Adipocyte (in vitro differentiated cells): ENCODE data around the gene PLK5.

Experiments
- DNase-seq: peaks from one replicate; pipeline ENCODE4 v3.0.0-alpha.2; 2015; ENCODE audit warnings: low read depth
- H3K27me3 ChIP-seq: replicated peaks from 2 replicates; pipeline ENCODE4 v1.7.0; 2013; ENCODE audit warnings: mild to moderate bottlenecking, low read length, moderate library complexity; ENCODE audit not compliant: control insufficient read depth, insufficient read depth
- H3K36me3 ChIP-seq: 2 replicates; pipeline ENCODE4 v1.7.0; 2013; ENCODE audit warnings: low read length, mild to moderate bottlenecking, moderate library complexity; ENCODE audit not compliant: control insufficient read depth, insufficient read depth, severe bottlenecking
- H3K4me1 ChIP-seq: 2 replicates; pipeline ENCODE4 v1.7.0; 2013; ENCODE audit warnings: mild to moderate bottlenecking, low read length, moderate library complexity; ENCODE audit not compliant: control insufficient read depth, insufficient read depth
- H3K4me3 ChIP-seq: 2 replicates; pipeline ENCODE4 v1.7.0; 2013; ENCODE audit warnings: mild to moderate bottlenecking, low read length, moderate library complexity
- H3K9ac ChIP-seq: 2 replicates; pipeline ENCODE4 v1.7.0; 2013; ENCODE audit warnings: mild to moderate bottlenecking, low read length, moderate library complexity
- H3K9me3 ChIP-seq: 2 replicates; pipeline ENCODE4 v1.7.0; 2013; ENCODE audit warnings: mild to moderate bottlenecking, low read length, moderate library complexity; ENCODE audit not compliant: control insufficient read depth

PLK5 gene

DNA sequence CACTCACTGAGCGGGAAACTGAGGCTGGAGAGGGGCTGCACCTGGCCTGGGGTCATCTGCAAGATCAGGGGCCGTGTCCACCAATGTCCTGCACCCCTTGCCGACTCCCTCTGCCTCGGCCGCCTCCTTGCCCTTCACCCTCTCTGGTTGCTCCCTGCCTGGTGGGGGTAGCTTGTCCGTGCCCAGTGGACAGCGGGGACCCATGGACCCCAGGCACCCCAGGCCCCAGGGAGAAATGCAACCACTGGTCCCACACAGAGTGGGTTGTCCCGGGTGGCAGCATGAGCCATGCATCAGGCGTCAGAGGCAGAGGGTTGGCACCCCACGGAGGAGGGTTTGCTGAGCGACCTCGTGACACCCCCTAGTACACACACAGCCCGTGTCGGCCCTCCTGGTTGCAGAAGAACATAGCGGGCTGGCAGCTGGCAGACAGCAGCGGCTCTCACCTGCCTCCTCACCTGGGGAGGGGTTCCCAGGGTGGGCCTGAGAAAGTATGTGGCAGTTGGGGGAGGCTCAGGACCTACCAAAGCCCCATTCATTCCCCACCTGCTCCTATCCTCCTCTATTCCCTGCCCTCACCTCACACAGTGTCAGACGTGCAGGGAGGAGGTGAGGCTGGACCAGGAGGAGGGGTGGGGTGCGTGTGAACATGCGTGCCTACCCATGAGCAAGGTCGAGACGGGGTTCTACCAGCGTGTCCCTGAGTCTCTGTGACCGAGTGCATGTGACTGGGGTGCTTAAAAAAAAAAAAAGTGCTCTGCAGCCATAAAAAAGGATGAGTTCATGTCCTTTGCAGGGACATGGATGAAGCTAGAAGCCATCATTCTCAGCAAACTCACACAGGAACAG is 19.7 kb upstream of the PLK5 start:
- no peak overlapping the region for H3K4me3 ChIP-seq
- H3K36me3 ChIP-seq = no peaks in the 10 kb centered on the region
- H3K9ac ChIP-seq = no peak overlapping the region
- H3K27me3 ChIP-seq = peaks cover 23% of the 10 kb centered on the region
- no peak for DNase-seq
- H3K4me1 ChIP-seq = peaks cover 4% of the 10 kb centered on the region
- no peaks in the 10 kb centered on the region for H3K9me3 ChIP-seq

DNA sequence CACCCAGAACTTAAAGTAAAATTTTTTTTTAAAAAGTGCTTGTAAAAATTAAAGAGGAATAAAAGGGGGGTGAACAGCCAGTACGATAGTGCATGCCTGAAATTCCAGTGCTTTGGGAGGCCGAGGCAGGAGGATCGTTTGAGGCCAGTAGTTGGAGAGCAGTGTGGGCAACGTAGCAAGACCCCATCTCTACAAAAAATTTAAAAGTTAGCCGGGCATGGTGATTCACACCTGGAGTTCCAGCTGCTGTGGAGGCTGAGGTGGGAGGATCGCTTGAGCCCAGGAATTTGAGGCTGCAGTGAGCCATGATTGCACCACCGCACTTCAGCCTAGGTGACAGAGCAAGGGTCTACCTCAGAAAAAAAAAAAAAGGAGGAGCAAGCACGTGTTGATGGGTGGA is 18.9 kb upstream of the PLK5 start:
- DNase-seq = no peak
- peaks cover 4% of the 10 kb centered on the region for H3K4me1 ChIP-seq
- no peaks in the 10 kb centered on the region for H3K9me3 ChIP-seq
- H3K36me3 ChIP-seq = no peaks in the 10 kb centered on the region
- H3K9ac ChIP-seq = no peak overlapping the region
- no peak overlapping the region for H3K4me3 ChIP-seq
- peaks cover 23% of the 10 kb centered on the region for H3K27me3 ChIP-seq

DNA sequence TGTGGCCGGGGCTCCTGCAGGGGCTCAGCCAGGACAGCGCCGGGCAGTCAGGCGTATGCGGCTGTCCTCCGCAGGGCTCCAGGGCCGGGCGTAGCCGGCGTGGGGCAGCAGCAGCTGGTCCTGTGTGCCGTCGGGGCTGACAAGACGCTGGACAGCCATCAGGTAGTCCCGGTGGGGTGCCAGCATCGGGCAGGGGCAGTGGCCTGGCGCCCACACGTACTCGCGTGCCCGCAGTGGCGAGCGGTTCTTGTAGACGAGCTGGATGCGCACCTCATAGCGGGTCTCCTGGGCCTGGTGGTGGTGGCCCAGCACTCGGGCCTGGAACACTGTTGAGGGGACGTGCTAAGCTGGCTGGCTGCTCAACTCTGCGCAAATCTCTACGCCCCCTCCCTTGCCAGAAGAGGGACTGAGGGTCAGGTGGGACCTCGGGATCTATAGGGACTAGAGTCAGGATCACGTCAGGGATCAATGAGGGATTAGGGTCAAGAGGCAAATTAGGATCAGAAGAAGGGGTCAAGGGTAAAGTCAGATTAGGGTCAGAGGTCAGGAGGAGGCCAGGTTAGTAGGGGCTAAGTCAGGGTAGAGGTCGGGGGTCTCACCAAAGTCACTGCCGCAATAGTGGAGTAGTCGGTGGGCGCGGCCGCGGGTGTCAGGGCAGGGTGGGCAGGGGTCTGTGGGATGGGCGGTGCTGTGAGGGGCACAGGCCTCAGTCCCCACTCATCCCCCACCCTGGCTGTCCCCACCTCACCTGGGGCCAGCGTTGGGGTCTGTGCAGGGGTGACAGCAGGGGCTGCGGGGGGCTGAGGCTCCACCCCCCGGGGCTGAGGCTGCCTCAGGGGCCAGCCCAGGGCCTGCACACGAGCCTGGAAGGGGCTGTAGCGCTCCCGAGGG is 17.6 kb upstream of the PLK5 start:
- Histone ChIP-seq H3K9ac (no peak overlapping the region), H3K4me3 (no peak overlapping the region), H3K27me3 (peaks cover 23% of the 10 kb centered on the region), H3K36me3 (no peaks in the 10 kb centered on the region), H3K4me1 (peaks cover 4% of the 10 kb centered on the region), H3K9me3 (no peaks in the 10 kb centered on the region)
- no peak for DNase-seq

DNA sequence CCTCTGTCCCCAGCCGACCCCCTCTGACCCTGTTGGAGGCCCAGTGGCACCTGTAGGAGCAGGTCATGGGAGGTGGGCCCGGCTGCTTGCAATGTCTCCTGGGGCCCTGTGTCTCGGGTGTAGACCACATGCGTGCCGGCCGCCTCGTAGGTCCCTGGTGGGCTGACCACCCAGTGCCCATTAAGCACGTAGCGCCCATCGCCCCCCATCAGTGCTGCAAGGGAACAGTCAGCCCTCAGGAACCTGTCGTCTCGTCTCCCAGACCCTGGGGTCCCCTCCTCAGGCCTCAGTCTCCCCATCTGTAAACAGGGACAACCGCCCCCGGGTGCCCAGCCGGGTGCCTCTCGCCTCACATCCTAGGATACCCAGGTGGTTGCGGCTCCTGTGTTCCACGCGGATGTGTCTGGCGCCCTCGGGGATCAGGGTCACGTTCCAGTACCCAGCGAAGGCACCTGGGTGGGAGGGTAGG is 16.7 kb upstream of the PLK5 start:
- no peaks in the 10 kb centered on the region for H3K9me3 ChIP-seq
- H3K4me1 ChIP-seq = peaks cover 4% of the 10 kb centered on the region
- peak overlapping the region; percentile 80 for H3K4me3 ChIP-seq
- no peak overlapping the region for H3K9ac ChIP-seq
- no peak for DNase-seq
- peaks cover 23% of the 10 kb centered on the region for H3K27me3 ChIP-seq
- H3K36me3 ChIP-seq = no peaks in the 10 kb centered on the region

DNA sequence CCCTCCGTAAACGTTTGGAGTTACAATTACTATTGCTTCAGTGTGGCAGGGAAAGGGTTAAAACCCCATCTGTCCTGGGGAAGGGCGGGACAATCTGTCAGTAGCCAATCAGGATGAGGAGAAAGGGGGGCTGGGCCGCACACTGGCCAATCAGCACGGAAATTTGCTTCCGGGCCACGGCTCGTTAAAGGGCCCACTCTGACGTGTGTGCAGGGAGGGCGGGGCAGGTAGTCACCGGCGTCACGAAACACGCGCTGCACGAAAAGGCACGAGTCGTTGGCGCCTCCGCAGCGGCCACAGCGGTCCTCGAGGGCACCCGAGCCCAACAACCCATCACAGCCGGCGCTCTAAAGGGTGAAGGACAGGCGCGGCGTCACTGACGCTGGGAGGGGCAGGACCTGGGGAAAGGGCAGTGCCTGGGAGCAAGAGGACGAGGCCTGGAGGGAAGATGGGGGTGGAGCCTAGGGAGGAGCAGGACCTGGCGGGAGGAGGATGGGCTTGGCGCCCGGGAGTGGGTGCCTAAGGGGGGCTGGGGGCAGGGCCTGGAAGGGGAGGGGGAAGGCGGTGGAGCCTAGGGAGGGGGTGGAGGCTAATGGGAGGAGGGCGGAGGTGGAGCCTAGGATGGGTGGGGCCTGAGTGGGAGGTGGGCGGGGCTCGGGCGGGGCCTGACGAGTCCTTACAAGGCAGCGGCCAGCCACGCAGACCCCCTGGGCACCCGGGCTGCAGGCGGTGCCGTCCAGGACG is 15.9 kb upstream of the PLK5 start:
- peaks cover 6% of the 10 kb centered on the region for H3K4me1 ChIP-seq
- peaks cover 18% of the 10 kb centered on the region for H3K27me3 ChIP-seq
- DNase-seq = peak; percentile 98
- H3K36me3 ChIP-seq = no peaks in the 10 kb centered on the region
- peak overlapping the region; percentile 81 for H3K9ac ChIP-seq
- no peaks in the 10 kb centered on the region for H3K9me3 ChIP-seq
- peak overlapping the region; percentile 80 for H3K4me3 ChIP-seq

DNA sequence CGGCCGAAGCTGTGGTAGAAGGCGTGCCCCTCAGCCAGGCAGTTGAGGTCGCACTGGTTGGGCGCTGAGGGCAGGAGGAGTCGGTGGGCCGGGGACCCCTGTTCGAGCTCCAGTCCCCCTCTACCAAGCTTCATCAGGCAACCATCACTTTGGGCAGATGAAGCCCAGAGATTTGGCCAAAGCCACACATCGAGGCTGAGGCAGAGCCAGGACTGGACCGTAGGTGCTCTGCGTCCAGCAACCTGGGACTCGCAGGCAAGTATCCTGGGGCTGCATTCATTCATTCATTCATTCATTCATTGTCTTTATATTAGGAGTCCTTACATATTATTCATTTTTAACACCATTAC is 15.4 kb upstream of the PLK5 start:
- peak overlapping the region; percentile 61 for H3K4me3 ChIP-seq
- H3K9ac ChIP-seq = no peak overlapping the region
- H3K36me3 ChIP-seq = no peaks in the 10 kb centered on the region
- DNase-seq = no peak
- H3K9me3 ChIP-seq = no peaks in the 10 kb centered on the region
- H3K27me3 ChIP-seq = peaks cover 12% of the 10 kb centered on the region
- H3K4me1 ChIP-seq = peaks cover 3% of the 10 kb centered on the region

DNA sequence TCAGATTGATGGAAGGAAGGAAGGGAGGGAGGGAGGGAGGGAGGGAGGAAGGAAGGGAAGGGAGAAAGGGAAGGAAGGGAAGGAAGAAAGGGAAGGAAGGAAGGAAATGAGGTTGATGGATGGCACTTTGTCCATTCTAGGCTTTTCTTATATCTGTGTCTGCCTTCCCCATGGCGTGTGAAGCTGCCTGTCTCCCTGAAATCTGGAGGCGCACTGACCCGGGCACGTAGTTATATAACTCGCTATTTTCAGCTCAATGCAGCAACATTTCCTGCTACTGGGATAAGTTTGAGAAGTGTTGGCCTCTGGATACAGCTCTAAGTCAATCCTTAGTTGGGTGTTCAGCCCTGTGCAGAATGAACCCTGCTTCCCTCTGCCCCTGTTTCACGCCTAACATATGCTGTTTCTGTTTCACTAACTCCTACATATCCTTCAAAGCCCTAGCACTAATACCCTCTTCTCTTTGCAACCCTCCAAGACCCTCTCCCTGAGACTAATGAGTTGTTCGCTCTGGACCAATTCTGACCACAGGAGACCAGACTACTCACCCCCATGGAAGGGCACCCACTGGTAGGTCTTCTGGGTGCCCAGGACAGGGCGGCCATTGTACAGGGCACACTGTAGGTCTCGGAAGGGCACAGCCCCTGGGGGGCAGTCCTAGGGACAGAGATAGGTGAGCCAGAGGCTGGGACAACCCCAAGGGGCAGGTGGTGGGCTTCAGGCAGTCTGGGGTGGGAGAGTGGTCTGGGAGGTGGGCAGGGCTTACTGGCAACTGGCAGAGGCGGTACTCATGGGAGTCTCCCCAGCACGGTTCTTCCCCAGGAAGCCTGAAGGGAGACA is 14.1 kb upstream of the PLK5 start:
- DNase-seq = no peak
- no peak overlapping the region for H3K4me3 ChIP-seq
- H3K36me3 ChIP-seq = no peaks in the 10 kb centered on the region
- H3K9ac ChIP-seq = no peak overlapping the region
- peaks cover 5% of the 10 kb centered on the region for H3K27me3 ChIP-seq
- H3K4me1 ChIP-seq = peaks cover 3% of the 10 kb centered on the region
- H3K9me3 ChIP-seq = no peaks in the 10 kb centered on the region

DNA sequence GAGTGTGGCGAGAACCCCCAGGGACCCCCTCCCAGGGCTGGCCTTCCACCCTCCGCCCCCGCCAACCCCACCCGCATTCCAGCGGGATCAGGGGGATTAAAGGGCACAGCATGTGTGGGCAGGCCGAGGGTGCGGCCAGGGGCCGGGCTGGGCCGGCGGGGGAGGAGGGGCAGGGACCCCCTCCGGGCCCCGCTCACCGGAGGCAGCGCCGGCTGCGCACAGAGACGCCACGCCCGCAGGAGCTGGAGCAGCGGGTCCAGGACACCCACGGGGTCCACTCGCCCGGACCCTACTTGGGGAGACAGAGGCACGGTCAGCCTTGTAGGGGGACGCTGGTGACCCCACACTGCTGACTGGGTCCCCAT is 13.5 kb upstream of the PLK5 start:
- Histone ChIP-seq H3K4me3 (no peak overlapping the region), H3K27me3 (peaks cover 9% of the 10 kb centered on the region), H3K36me3 (no peaks in the 10 kb centered on the region), H3K9me3 (no peaks in the 10 kb centered on the region), H3K4me1 (peaks cover 3% of the 10 kb centered on the region), H3K9ac (no peak overlapping the region)
- no peak for DNase-seq

DNA sequence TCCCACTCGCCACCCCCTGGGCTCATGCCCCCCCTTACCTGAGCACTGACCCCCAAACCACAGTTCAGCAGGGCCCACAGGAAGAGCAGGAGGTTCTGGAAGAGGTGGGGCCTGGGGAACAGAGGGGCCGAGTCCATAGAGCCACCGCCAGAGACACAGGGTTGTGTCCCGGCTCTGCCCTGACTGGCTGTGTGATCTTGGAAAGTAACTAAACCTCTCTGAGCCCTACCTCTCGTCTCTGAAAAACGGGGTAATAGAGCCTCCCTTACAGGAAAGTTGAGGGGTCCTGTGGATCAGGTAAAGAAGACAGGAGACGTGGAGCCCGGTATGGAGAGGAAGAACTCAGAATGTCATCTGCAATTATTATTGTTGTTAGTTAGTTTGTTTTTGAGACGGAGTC is 13.1 kb upstream of the PLK5 start:
- peaks cover 9% of the 10 kb centered on the region for H3K27me3 ChIP-seq
- H3K9me3 ChIP-seq = no peaks in the 10 kb centered on the region
- H3K36me3 ChIP-seq = no peaks in the 10 kb centered on the region
- no peak overlapping the region for H3K4me3 ChIP-seq
- no peak for DNase-seq
- peaks cover 3% of the 10 kb centered on the region for H3K4me1 ChIP-seq
- no peak overlapping the region for H3K9ac ChIP-seq

DNA sequence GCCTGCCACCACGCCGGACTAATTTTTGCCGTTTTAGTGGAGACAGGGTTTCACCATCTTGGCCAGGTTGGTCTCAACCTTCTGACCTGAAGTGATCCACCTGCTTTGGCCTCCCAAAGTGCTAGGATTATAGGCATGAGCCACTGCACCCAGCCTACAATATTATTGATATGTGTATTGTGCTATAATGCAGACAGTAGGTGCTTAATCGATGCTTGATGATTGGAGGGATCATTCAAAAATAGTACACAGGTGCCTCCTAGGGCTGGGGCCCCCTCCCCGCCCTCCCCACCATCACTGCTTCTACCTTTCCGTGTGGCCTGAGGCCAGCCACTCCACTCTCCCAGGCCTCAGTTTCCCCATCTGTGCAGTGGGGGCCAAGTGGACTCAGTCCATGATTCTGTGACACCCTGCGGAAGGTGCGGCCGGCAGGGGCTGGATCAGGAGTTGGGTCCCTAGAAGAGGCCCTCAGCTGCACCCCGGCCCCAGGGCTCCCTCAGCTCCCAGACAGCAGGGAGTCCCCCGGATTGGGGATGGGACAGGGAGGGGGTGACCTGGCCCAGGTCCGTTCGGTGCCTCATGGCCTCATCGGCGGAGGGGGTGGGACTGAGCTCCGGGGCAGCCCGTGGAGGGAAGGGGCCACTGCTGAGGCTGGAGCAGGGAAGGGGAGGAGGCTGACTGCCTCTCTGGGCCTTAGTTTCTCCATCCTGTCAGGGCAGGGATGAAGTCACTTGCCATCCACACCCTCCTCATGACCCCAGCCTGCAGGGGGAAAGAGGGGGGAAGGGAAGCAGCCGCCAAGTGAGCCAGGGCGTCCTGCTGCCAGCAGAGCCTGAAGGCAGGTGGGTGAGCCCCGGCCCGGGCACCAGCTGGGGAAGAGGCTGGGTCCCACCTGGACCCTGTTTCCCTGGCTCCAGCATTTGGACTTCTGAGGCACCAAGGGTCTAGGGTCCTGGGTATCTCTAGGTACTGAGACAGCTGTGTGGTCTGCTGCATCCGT is 12.3 kb upstream of the PLK5 start:
- peaks cover 3% of the 10 kb centered on the region for H3K4me1 ChIP-seq
- no peaks in the 10 kb centered on the region for H3K36me3 ChIP-seq
- H3K4me3 ChIP-seq = no peak overlapping the region
- H3K27me3 ChIP-seq = peaks cover 9% of the 10 kb centered on the region
- no peak for DNase-seq
- H3K9ac ChIP-seq = no peak overlapping the region
- peaks cover 3% of the 10 kb centered on the region for H3K9me3 ChIP-seq
